ENCODE data around the gene KLHDC1.

The KLHDC1 gene, protein sequence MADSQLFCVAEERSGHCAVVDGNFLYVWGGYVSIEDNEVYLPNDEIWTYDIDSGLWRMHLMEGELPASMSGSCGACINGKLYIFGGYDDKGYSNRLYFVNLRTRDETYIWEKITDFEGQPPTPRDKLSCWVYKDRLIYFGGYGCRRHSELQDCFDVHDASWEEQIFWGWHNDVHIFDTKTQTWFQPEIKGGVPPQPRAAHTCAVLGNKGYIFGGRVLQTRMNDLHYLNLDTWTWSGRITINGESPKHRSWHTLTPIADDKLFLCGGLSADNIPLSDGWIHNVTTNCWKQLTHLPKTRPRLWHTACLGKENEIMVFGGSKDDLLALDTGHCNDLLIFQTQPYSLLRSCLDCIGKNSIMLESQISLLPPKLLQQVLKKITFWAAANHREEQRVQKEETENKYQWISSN

DNA sequence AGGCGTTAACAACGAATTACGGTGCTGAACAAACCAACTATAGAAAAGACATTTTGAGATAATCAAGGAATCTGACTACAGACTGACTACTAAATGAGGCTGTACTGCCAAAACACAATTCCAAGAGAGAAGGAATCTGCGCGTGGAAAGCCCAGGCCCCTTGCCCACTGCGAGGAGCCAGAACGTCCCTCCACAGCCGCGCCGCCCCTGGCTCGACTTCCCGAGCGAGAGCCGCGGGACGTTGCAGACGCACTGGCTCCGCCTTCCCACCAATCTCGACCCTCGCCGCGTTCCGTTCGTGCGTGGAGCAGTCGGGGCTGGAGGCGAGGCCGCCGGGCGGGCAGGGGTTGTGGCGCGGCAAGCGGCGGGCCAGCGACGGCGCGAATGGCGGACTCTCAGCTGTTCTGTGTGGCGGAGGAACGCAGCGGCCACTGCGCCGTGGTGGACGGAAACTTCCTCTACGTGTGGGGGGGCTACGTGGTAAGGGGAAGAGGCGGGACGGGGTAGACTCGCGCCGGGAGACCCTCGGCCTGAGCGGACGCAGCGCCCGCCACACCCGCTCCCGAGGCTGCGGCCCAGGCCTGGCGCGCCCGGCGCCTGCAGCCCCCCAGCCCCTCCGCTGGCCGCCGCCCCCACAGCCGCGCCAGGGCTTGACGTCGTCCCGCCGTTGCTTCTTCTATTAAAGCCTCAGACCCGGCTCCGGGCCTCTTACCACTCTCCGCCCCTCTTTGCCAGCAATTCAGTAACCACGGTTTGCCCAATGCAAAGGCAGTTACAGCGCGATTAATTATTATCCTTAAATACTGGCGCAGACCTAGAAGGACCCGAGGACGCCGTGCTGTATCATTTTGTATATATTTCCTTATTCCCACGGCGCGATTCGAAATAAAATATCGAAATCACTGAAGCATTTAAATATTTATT is at the start of gene KLHDC1:
TSS of gene KLHDC1 (plus strand) at position 310 of the 924 bp plus-strand sequence. CDS start at position 385, 75 bp downstream.
- TF ChIP-seq, protein P1, sequence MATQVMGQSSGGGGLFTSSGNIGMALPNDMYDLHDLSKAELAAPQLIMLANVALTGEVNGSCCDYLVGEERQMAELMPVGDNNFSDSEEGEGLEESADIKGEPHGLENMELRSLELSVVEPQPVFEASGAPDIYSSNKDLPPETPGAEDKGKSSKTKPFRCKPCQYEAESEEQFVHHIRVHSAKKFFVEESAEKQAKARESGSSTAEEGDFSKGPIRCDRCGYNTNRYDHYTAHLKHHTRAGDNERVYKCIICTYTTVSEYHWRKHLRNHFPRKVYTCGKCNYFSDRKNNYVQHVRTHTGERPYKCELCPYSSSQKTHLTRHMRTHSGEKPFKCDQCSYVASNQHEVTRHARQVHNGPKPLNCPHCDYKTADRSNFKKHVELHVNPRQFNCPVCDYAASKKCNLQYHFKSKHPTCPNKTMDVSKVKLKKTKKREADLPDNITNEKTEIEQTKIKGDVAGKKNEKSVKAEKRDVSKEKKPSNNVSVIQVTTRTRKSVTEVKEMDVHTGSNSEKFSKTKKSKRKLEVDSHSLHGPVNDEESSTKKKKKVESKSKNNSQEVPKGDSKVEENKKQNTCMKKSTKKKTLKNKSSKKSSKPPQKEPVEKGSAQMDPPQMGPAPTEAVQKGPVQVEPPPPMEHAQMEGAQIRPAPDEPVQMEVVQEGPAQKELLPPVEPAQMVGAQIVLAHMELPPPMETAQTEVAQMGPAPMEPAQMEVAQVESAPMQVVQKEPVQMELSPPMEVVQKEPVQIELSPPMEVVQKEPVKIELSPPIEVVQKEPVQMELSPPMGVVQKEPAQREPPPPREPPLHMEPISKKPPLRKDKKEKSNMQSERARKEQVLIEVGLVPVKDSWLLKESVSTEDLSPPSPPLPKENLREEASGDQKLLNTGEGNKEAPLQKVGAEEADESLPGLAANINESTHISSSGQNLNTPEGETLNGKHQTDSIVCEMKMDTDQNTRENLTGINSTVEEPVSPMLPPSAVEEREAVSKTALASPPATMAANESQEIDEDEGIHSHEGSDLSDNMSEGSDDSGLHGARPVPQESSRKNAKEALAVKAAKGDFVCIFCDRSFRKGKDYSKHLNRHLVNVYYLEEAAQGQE (IDR thresholded peaks at IDR 0.05; ENCODE audit: low read depth) = 0 out of 2 replicates have a peak, but pooled peaks have one; percentile 16
- TF ChIP-seq NFIC (IDR thresholded peaks at IDR 0.05) (no peak), CREB1 (IDR thresholded peaks at IDR 0.05; ENCODE audit: low read depth) (no peak), EP300 (IDR thresholded peaks at IDR 0.05; ENCODE audit: borderline replicate concordance) (no peak), TEAD4 (IDR thresholded peaks at IDR 0.05) (0 out of 2 replicates have a peak, but pooled peaks have one; percentile 3), MAX (IDR thresholded peaks at IDR 0.05) (peak; percentile 84), TCF12 (IDR thresholded peaks at IDR 0.05; ENCODE audit: low read depth) (peak; percentile 52; the same call in 1 of the 2 replicates), RAD21 (IDR thresholded peaks at IDR 0.05; ENCODE audit: low read depth) (no peak), YY1 (IDR thresholded peaks at IDR 0.05; ENCODE audit: low read depth) (peak; percentile 83), CEBPB (IDR thresholded peaks at IDR 0.05) (no peak), EGR1 (IDR thresholded peaks at IDR 0.05) (0 out of 2 replicates have a peak, but pooled peaks have one; percentile 24), ZBTB7A (IDR thresholded peaks at IDR 0.05; ENCODE audit: low read depth) (peak; percentile 86; the same call in 1 of the 2 replicates), FOXM1 (IDR thresholded peaks at IDR 0.05; ENCODE audit: borderline replicate concordance, low read depth) (no peak), TAF1 (IDR thresholded peaks at IDR 0.05; ENCODE audit: low read depth) (peak; percentile 53; the same call in 1 of the 2 replicates)
- TF ChIP-seq, protein P2, sequence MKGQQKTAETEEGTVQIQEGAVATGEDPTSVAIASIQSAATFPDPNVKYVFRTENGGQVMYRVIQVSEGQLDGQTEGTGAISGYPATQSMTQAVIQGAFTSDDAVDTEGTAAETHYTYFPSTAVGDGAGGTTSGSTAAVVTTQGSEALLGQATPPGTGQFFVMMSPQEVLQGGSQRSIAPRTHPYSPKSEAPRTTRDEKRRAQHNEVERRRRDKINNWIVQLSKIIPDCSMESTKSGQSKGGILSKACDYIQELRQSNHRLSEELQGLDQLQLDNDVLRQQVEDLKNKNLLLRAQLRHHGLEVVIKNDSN (IDR thresholded peaks at IDR 0.05) = no peak

- no peak for TF ChIP-seq CREB1 (IDR thresholded peaks at IDR 0.05; ENCODE audit: low read depth)
- TF ChIP-seq, protein P1 (IDR thresholded peaks at IDR 0.05; ENCODE audit: low read depth) = no peak
- TF ChIP-seq EGR1 (IDR thresholded peaks at IDR 0.05) = no peak
Observed at GRCh38 chr14:49653508-49653907, 39.4 kb upstream of the KLHDC1 start.

- TF ChIP-seq FOXM1 (IDR thresholded peaks at IDR 0.05; ENCODE audit: borderline replicate concordance, low read depth) = no peak
- no peak for TF ChIP-seq EP300 (IDR thresholded peaks at IDR 0.05; ENCODE audit: borderline replicate concordance)
- TF ChIP-seq NFIC (IDR thresholded peaks at IDR 0.05) = no peak
- no peak for TF ChIP-seq TAF1 (IDR thresholded peaks at IDR 0.05; ENCODE audit: low read depth)
- TF ChIP-seq, protein P2 (IDR thresholded peaks at IDR 0.05) = no peak
- no peak for TF ChIP-seq TCF12 (IDR thresholded peaks at IDR 0.05; ENCODE audit: low read depth)
- TF ChIP-seq RAD21 (IDR thresholded peaks at IDR 0.05; ENCODE audit: low read depth) = no peak
- no peak for TF ChIP-seq CEBPB (IDR thresholded peaks at IDR 0.05)
- no peak for TF ChIP-seq YY1 (IDR thresholded peaks at IDR 0.05; ENCODE audit: low read depth)
- TF ChIP-seq, protein P1 (IDR thresholded peaks at IDR 0.05; ENCODE audit: low read depth) = no peak
- TF ChIP-seq TEAD4 (IDR thresholded peaks at IDR 0.05) = no peak
Observed at GRCh38 chr14:49654511-49654910, 38.4 kb upstream of the KLHDC1 start.

All from Ishikawa (cell line).